Epithelial cell of prostate (primary cell): ENCODE data around the gene TRAF2.

Source experiments
- DNase-seq: peaks from one replicate; pipeline ENCODE4 v3.0.0-alpha.2; 2011; ENCODE audit warnings: low read depth, low spot score
- H3K27ac ChIP-seq: fragments of 450-650 bp; 2 replicates; pipeline ENCODE4 v1.5.1; 2017; ENCODE audit warnings: mild to moderate bottlenecking

The TRAF2 gene

GRCh38 chr9:136907011-136907914 is 20.9 kb downstream of the TRAF2 start:
- H3K27ac ChIP-seq: no peak overlapping the region
- no peak for DNase-seq

GRCh38 chr9:136910197-136910900 is 24.0 kb downstream of the TRAF2 start:
- no peak overlapping the region for H3K27ac ChIP-seq
- no peak for DNase-seq

- H3K27ac ChIP-seq: no peak overlapping the region
- no peak for DNase-seq
Observed at GRCh38 chr9:136910901-136911245, 24.6 kb downstream of the TRAF2 start.

GRCh38 chr9:136913701-136914438 is 27.6 kb downstream of the TRAF2 start:
- DNase-seq: no peak
- H3K27ac ChIP-seq: no peak overlapping the region

- H3K27ac ChIP-seq: no peak overlapping the region
- no peak for DNase-seq
Observed at GRCh38 chr9:136915632-136916329, 29.5 kb downstream of the TRAF2 start.

DNA sequence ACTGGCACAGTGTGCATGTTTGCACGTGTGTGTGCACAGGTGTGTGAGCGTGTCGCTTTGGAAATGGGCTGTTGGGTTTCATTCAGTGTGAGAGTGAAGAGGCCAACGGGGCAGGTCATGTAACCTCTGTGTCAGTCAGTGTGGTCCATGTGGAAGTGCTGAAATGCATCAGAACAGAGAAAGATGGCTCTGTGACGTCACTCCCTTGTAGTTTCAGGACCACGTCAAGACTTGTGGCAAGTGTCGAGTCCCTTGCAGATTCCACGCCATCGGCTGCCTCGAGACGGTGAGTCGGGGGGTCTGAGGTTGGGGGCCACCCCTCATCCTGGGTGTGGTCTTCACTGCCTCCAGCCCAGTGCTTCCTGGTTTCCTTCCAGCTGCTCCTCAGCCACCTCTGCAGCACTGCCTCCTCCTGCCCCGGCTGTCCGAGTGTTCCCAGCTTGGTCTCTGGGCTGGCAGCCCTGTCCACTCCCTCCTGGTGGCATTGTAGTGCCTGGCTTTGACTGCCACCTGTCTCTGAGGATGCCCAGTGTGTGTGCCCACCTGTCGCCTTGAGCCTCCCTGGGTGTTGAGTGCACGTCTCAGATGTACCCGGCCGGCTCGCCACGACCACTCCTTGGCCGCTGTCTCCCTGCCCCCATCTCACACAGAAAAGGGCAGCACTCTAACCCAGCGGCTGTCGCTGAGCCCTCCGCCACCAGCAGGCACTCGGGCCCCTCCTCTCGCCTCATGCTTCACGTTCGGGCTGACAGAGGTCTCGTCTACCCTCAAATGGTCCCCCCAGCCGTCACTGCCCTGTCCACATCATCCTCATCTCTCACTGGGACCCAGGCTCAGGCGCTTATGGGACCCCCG is 30.2 kb downstream of the TRAF2 start:
- DNase-seq: no peak
- no peak overlapping the region for H3K27ac ChIP-seq

DNA sequence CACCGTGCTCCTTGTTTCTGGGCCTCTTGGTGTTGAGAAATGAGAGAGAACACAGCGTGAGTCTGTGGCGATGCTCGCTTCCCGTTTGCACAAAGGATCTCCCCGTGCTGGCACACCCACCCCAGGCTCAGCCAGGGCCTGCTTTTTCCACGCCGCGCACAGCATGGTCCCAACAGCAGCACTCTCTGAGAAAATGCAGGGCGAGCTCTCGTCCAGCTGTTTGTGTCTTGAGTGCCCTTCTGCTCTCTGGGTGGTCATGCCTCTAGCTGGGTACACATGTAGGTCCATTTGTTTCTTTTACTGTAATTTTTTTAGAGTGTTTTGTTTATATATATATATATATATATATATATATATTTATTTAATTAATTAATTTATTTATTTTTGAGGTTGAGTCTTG is 31.6 kb downstream of the TRAF2 start:
- H3K27ac ChIP-seq: no peak overlapping the region

DNA sequence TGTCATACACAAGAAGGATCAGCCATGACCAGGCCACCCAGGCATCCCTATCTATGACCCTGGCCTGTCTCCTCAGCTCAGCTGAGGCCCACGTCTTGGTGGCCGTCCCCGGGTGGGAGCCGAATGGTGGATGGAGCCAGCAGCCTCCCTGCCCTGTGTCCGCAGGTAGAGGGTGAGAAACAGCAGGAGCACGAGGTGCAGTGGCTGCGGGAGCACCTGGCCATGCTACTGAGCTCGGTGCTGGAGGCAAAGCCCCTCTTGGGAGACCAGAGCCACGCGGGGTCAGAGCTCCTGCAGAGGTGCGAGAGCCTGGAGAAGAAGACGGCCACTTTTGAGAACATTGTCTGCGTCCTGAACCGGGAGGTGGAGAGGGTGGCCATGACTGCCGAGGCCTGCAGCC is 33.8 kb downstream of the TRAF2 start:
- no peak for DNase-seq
- H3K27ac ChIP-seq: no peak overlapping the region

More for the DNA sequence above, 31.6 kb downstream of the TRAF2 start:
- DNase-seq: no peak

DNA sequence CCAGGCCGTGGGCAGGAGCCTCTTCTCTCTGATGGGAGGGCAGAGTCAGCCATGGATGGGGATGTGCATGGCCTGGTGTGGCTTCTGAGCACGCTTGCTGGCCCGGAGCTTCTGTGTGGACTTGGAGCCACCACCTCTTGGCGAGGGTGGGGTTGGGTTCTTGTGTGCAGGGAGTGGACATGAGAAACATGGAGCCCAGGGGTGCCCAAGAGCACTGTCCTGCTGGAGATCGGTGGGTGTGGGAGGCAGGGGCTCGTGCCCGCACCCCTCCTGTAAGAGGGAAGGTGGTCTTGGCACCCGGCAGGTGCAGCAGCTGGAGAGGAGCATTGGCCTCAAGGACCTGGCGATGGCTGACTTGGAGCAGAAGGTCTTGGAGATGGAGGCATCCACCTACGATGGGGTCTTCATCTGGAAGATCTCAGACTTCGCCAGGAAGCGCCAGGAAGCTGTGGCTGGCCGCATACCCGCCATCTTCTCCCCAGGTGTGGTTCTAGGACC is 34.5 kb downstream of the TRAF2 start:
- no peak overlapping the region for H3K27ac ChIP-seq
- no peak for DNase-seq

DNA sequence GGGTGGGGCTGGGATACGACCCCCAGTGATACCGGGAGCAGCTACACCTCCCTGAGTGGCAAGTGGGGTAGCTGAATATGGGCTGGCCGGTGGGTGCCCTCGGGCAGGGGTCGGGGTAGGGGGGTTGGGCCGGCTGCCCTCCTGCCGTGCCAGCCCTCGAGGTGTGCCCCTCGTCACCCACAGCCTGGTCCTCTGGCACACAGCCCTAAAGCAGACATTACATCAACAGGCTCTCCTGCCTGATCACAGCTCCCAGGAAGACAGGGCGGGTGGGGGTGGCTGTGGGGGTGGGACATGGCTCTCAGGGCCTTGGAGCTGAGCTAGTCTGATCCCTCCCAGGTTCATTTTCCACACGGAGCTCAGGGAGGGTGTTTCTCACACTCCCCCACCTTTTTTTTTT is 35.0 kb downstream of the TRAF2 start:
- no peak for DNase-seq
- H3K27ac ChIP-seq: no peak overlapping the region

DNA sequence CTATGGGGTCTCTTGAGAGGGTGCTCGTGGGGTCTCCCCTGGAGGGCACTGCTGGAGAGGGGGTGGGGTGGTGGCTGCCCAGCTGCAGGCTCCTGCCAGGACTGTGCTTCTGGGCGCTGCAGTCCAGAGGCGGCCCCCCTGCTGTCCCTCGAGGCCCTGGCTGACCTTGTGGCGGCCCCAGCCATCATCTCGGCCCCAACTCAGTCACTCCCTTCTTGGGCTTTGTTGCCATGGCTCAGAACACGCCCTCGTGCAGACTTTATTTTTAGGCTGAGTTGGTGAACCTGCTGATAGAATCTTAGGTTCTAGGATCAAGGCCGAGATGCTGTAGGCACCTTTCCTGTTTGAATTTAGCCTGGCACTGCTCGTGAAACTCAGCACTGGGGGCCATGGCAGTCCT is 35.4 kb downstream of the TRAF2 start:
- no peak for DNase-seq
- no peak overlapping the region for H3K27ac ChIP-seq

DNA sequence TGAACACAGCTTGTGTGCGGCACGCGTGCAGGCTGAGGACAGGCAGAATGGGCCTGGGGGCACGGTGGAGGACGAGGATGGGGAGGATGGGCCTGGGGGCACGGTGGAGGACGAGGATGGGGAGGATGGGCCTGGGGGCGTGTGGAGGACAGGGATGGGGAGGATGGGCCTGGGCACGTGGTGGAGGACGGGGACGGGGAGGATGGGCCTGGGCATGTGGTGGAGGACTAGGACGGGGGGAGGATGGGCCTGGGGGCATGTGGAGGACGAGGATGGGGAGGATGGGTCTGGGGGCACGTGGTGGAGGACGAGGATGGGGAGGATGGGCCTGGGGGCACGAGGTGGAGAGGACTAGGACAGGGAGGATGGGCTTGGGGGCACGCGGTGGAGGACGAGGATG is 36.2 kb downstream of the TRAF2 start:
- DNase-seq: no peak

GRCh38 chr9:136923881-136924280 is 37.6 kb downstream of the TRAF2 start:
- no peak for DNase-seq
- H3K27ac ChIP-seq: no peak overlapping the region

More for the DNA sequence above, 36.2 kb downstream of the TRAF2 start:
- no peak overlapping the region for H3K27ac ChIP-seq

GRCh38 chr9:136925414-136926153 is 39.3 kb downstream of the TRAF2 start:
- no peak for DNase-seq
- no peak overlapping the region for H3K27ac ChIP-seq

DNA sequence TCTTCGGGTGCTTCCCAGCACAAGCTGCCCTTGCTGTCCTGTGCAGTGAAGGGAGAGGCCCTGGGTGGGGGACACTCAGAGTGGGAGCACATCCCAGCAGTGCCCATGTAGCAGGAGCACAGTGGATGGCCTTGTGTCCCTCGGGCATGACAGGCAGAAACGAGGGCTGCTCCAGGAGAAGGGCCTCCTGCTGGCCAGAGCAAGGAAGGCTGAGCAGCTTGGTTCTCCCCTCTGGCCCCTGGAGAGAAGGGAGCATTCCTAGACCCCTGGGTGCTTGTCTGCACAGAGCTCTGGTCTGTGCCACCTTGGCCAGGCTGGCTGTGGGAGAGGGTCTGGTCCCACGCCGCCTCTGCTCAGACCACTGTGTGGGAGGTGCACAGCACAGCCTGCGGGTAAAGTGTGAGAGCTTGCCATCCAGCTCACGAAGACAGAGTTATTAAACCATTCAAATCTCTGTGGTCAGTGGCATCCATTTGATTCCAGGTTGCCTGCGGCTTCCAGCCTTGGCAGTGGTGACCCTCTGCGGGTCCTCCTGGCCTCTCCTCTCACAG is 39.9 kb downstream of the TRAF2 start:
- DNase-seq: no peak
- H3K27ac ChIP-seq: no peak overlapping the region

DNA sequence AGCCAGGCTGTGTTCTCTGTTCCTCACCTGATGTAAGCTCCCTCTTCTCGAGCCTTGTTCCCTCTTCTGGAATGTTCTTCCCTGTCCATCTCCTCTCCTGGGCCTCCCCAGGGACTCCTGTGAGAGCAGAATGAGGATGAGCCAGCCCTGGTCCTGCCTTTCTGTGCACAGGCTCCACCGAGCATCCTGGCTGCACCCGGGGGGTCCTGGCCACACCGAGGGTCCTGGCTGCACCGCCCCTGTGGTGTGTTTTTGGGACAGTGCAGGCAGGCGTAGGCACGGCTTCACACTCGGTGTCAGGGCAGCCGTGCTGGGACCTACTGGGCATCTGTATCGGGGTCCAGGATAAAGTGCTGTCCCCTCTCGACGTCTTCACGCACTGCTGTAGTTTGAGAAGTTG is 40.4 kb downstream of the TRAF2 start:
- DNase-seq: no peak
- no peak overlapping the region for H3K27ac ChIP-seq

DNA sequence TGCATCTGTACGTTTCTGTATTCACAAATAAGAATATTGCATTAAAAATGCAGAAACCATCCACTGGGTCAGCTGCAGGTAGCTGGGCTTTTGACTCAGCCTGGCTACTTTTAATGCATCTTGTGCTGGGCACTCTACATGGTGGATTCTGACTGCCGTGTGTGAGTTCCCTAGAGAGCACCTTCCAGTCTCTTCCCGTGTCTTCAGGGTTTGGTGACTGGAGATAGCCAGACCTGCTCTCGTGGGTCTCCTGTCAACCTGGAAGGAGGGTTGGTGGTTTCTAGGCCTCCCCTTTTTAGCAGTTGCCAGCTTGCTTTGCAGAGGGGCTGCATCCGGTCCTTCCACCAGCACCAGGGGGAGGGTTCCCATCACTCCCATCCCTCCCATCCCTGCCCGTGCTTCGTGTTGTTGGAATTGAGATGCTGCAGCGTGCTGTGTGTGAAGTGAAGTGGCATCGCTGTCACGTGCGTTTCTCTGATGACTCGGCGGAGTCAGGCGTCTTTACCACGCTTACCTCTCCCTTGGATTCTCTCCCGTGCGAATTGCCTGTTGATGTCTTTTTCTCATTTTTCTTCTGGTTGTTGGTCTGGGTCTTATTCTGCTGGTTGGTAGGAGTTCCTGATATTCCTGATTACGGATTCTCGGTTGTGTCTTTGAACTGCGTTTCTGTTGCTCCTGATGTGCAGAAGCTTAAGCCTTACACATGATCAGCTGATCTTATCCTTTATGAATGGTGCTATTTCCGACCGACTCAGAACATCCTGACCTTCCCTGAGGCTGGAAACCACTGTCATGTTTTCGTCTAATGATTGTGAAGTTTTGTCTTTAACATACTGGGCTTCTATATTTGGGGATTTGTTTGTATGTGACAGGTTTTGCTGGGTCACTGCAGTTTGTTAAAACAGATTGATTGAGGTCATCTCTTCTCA is 41.3 kb downstream of the TRAF2 start:
- H3K27ac ChIP-seq: no peak overlapping the region
- DNase-seq: no peak
